ENCODE data around the gene PXDN. TPM values are rescaled to one million over a fixed set of nuclear protein-coding genes. Genes with fewer than 3 reads are reported as not detected.
A peak's percentile ranks its signal among the peaks of the same experiment; 100 is the strongest.

Gene PXDN
- total RNA-seq, 1 donor from 2014 or later = 292 TPM

DNA sequence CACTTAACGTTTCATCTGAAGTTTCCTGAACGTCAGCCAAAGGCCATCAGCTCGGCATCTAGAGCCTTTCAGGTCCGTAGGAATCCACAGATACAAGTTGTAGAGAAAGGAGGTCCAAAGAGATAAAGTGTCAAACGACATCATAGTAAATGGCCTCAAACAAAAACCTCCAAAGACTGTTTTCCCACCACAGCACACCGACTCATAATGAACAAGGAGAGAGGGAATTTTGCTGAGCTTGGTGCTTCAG, 150.3 kb downstream of the PXDN start:
- TF ChIP-seq, protein P1, sequence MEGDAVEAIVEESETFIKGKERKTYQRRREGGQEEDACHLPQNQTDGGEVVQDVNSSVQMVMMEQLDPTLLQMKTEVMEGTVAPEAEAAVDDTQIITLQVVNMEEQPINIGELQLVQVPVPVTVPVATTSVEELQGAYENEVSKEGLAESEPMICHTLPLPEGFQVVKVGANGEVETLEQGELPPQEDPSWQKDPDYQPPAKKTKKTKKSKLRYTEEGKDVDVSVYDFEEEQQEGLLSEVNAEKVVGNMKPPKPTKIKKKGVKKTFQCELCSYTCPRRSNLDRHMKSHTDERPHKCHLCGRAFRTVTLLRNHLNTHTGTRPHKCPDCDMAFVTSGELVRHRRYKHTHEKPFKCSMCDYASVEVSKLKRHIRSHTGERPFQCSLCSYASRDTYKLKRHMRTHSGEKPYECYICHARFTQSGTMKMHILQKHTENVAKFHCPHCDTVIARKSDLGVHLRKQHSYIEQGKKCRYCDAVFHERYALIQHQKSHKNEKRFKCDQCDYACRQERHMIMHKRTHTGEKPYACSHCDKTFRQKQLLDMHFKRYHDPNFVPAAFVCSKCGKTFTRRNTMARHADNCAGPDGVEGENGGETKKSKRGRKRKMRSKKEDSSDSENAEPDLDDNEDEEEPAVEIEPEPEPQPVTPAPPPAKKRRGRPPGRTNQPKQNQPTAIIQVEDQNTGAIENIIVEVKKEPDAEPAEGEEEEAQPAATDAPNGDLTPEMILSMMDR (IDR thresholded peaks at IDR 0.05; ENCODE audit: unreplicated experiment) = no peak
- peak overlapping the region; percentile 86 for H3K27ac Mint-ChIP-seq
- no peaks in the 10 kb centered on the region for H3K36me3 Mint-ChIP-seq
- DNase-seq (ENCODE audit: low spot score in 2 of 2, unreplicated experiment in 2 of 2) = no peak
- no peaks in the 10 kb centered on the region for H3K9me3 Mint-ChIP-seq
- peaks cover 27% of the 10 kb centered on the region for H3K4me1 Mint-ChIP-seq
- no peak overlapping the region for H3K4me3 Mint-ChIP-seq
- H3K27me3 Mint-ChIP-seq (ENCODE audit: low read depth) = no peaks in the 10 kb centered on the region

DNA sequence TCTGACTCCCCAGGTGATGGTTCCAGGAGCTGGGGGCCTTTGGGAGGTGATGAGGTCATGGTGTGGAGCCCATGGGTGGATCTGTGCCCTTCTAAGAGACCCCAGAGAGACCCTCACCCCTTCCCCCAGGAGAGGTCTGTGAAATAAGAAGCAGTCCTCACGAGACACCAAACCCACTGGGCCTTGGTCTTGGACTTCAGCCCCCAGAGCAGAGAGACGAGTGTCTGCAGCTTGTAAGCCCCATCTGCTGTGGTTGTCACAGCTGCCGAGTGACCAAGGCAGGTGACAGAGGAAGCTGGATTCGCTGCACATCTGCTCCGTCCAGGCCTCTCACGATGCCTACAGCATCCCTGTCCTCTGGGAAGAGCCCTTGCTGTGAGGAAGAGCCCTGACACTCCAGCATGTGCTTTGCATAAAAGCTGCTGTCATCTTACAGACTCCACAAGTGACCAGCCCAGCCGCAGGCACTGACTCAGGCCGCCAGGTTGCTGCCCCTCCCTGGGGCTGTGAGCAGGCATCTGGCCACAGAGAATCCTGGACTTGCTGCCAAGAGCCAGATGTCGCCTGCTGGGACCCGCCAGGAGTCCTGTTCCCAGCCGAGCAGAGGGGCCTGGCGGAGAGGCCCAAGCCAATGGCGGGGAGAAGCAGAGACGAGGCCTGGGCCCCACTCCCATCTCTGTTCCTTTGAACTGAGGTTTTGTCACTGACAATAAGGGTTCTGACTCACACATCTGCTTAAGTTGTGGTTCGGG, 150.8 kb downstream of the PXDN start:
- H3K27ac Mint-ChIP-seq = peak overlapping the region; percentile 86

DNA sequence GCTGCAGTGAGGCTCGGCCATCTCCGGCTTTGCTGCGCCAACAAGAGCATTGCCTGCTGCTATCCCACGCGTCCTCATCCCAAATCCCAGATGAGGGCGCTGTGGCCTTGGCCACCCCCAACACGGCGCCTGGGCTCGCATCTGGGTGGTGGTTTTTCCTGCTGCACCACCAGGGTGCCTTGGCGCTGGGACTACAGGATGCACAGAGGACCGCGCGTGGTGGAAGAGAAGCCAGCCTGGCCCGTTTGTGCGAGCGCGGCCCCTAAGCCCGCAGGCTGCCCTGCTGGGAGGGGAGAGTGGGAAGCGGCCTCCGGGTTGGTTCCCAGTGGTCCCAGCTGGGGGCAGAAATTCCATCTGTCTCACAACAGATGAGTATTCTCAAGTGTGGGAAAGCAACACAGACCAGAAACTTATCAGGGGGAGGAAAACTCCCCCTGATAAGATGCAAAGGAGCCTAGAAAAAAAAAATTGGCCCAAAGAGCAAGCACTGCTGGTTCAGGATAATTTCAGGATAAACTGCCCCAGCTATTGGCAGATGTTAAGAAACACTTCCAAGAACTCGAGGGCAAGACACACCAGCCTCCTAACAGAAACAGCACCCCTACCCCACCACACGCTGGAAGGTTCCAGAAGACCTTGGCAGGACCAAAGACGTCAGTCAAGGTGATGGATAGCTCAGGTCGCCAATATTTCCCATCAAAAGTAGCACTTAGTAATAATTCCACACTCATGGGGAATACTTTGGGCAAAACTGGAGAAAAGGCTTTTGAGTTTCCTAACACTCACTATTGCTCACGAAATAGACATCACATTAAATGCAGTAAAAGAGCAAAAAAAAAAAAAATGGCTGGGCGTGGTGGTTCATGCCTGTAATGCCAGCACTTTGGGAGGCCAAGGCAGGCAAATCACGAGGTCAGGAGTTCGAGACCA, 152.1 kb downstream of the PXDN start:
- Mint-ChIP-seq H3K36me3 (no peaks in the 10 kb centered on the region), H3K9me3 (no peaks in the 10 kb centered on the region), H3K4me1 (peaks cover 29% of the 10 kb centered on the region), H3K27ac (peak overlapping the region; percentile 26), H3K27me3 (ENCODE audit: low read depth) (no peaks in the 10 kb centered on the region), H3K4me3 (no peak overlapping the region)
- TF ChIP-seq, protein P1 (IDR thresholded peaks at IDR 0.05; ENCODE audit: unreplicated experiment) = peak; percentile 21
- peak in 1 of 2 experiments; percentile 57 for DNase-seq (ENCODE audit: low spot score in 2 of 2, unreplicated experiment in 2 of 2)

More for the DNA sequence above, 150.8 kb downstream of the PXDN start:
- DNase-seq (ENCODE audit: low spot score in 2 of 2, unreplicated experiment in 2 of 2) = no peak
- Mint-ChIP-seq H3K9me3 (no peaks in the 10 kb centered on the region), H3K36me3 (no peaks in the 10 kb centered on the region), H3K4me3 (no peak overlapping the region), H3K27me3 (ENCODE audit: low read depth) (no peaks in the 10 kb centered on the region), H3K4me1 (peaks cover 29% of the 10 kb centered on the region)
- TF ChIP-seq, protein P1 (IDR thresholded peaks at IDR 0.05; ENCODE audit: unreplicated experiment) = no peak

DNA sequence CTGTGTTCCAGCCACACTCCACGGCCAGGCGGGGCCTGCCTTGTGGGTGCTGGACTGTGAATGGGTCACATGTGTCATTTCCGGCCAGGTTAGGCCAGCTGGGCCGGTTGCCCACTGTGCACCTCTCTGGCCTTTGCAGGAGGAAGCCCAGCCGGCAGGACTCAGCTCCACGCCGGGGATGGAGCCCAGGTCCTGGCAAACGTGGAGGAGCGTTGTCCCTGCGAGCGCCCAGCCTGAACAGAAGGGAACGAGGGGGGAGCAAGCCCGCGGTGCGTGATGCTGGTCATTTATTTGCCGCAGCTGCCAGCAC, 152.9 kb downstream of the PXDN start:
- Mint-ChIP-seq H3K36me3 (no peaks in the 10 kb centered on the region), H3K4me1 (peaks cover 31% of the 10 kb centered on the region), H3K27ac (peak overlapping the region; percentile 18), H3K27me3 (ENCODE audit: low read depth) (no peaks in the 10 kb centered on the region), H3K4me3 (no peak overlapping the region), H3K9me3 (no peaks in the 10 kb centered on the region)
- no peak for DNase-seq (ENCODE audit: low spot score in 2 of 2, unreplicated experiment in 2 of 2)
- TF ChIP-seq, protein P1 (IDR thresholded peaks at IDR 0.05; ENCODE audit: unreplicated experiment) = no peak

DNA sequence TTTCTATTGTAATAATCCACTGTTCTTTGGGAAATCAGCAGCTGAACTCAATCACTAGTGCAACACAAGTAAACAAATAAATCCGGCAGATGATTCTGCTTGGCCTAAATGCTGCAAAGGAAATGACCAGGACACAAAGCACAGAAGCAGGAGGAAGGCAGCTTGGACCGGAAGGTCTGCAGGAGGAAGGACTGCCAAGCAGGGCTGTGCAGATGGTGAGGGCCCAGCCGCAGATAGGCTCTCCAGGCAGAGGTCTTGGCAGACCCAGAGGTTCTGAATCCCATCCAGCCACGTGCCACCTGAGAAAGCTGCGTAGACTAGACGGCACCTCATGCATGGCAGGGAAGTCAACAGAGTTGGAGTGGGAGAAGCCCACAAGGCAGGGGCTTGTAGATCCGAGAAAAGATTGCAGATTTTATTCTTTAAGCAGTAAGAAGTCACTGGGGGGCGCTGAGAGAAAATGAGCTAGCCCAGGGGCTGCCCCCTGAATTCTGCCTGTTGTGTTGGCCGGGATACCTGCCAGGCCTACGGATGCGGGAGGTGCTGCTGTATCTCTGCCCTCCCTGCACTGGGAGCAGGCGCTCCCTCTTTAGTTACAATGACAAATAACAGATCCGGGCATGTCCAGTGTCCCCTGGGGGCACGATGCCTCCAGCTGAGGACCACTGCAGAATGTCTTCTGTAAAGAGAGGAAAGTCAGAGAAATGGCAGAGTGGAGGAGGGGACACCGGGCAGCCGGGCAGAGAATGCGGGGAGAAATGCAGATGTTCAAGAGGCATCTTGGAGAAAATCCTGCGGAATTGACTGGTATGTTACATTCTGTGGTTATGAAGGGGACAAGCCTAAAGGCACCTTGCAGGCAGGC, 153.5 kb downstream of the PXDN start:
- H3K27ac Mint-ChIP-seq = peak overlapping the region; percentile 18
- H3K9me3 Mint-ChIP-seq = no peaks in the 10 kb centered on the region
- no peak for DNase-seq (ENCODE audit: low spot score in 2 of 2, unreplicated experiment in 2 of 2)
- TF ChIP-seq, protein P1 (IDR thresholded peaks at IDR 0.05; ENCODE audit: unreplicated experiment) = no peak
- H3K36me3 Mint-ChIP-seq = no peaks in the 10 kb centered on the region
- no peak overlapping the region for H3K4me3 Mint-ChIP-seq
- H3K4me1 Mint-ChIP-seq = peaks cover 31% of the 10 kb centered on the region
- H3K27me3 Mint-ChIP-seq (ENCODE audit: low read depth) = no peaks in the 10 kb centered on the region
